ENCODE results near the gene GIN1. TPM values are rescaled to one million over a fixed set of nuclear protein-coding genes. Genes with fewer than 3 reads are reported as not detected.

GIN1 gene
- total and polyA plus RNA-seq, 7 donors: 7.8 to 12.5 (median 11.6) TPM

- H3K4me3 ChIP-seq: no peak overlapping the region
- peaks cover 0 to 64% of the 10 kb centered on the region in 2 donors for H3K36me3 ChIP-seq (ENCODE audit: insufficient read depth in 1 of 2, low read depth in 1 of 2)
- no peak for ATAC-seq
- no peak for TF ChIP-seq CTCF (IDR thresholded peaks at IDR 0.05)
- WGBS, 3 donors: 95 to 99% (median 97%) methylated on average over 1 of the region's 1 CpG
- no peaks in the 10 kb centered on the region for H3K4me1 ChIP-seq
- intact Hi-C loops (cut with DNase I): no loop called here
- no peaks in the 10 kb centered on the region for H3K9me3 ChIP-seq
- no peak for DNase-seq
- H3K27me3 ChIP-seq (ENCODE audit: insufficient read depth in 3 of 3, low read length in 2 of 3): no peaks in the 10 kb centered on the region
- H3K27ac ChIP-seq: no peak overlapping the region
Observed at GRCh38 chr5:103093727-103094126, 26.2 kb downstream of the GIN1 start.

GRCh38 chr5:103092676-103093075 is 27.3 kb downstream of the GIN1 start:
- Histone ChIP-seq H3K27ac (no peak overlapping the region), H3K36me3 (ENCODE audit: insufficient read depth in 1 of 2, low read depth in 1 of 2) (peaks cover 0 to 75% of the 10 kb centered on the region in 2 donors), H3K27me3 (ENCODE audit: insufficient read depth in 3 of 3, low read length in 2 of 3) (no peaks in the 10 kb centered on the region), H3K4me1 (no peaks in the 10 kb centered on the region), H3K4me3 (no peak overlapping the region), H3K9me3 (no peaks in the 10 kb centered on the region)
- ATAC-seq (no peak), DNase-seq (no peak)
- 96 to 97% (median 96%) methylated on average over 3 of the region's 3 CpGs for WGBS, 3 donors
- intact Hi-C loops (cut with DNase I): no loop called here
- TF ChIP-seq CTCF (IDR thresholded peaks at IDR 0.05): no peak

GRCh38 chr5:103090791-103091190 is 29.1 kb downstream of the GIN1 start:
- DNase-seq: no peak
- H3K36me3 ChIP-seq (ENCODE audit: insufficient read depth in 1 of 2, low read depth in 1 of 2): peaks cover 0 to 81% of the 10 kb centered on the region in 2 donors
- H3K27me3 ChIP-seq (ENCODE audit: insufficient read depth in 3 of 3, low read length in 2 of 3): no peaks in the 10 kb centered on the region
- H3K9me3 ChIP-seq: no peaks in the 10 kb centered on the region
- no peak overlapping the region for H3K4me3 ChIP-seq
- 93 to 100% (median 100%) methylated on average over 1 of the region's 1 CpG for WGBS, 3 donors
- no peaks in the 10 kb centered on the region for H3K4me1 ChIP-seq
- TF ChIP-seq CTCF (IDR thresholded peaks at IDR 0.05): no peak
- no peak for ATAC-seq
- no peak overlapping the region for H3K27ac ChIP-seq
- intact Hi-C loops (cut with DNase I): no loop called here

GRCh38 chr5:103089272-103089671 is 30.7 kb downstream of the GIN1 start:
- 97 to 100% (median 98%) methylated on average over 1 of the region's 1 CpG for WGBS, 3 donors
- no peak for TF ChIP-seq CTCF (IDR thresholded peaks at IDR 0.05)
- DNase-seq: no peak
- no peak for ATAC-seq
- H3K27ac ChIP-seq: no peak overlapping the region
- no peak overlapping the region for H3K4me3 ChIP-seq
- intact Hi-C loops (cut with DNase I): no loop called here
- H3K36me3 ChIP-seq (ENCODE audit: insufficient read depth in 1 of 2, low read depth in 1 of 2): peaks cover 0 to 84% of the 10 kb centered on the region in 2 donors
- no peaks in the 10 kb centered on the region for H3K4me1 ChIP-seq
- H3K27me3 ChIP-seq (ENCODE audit: insufficient read depth in 3 of 3, low read length in 2 of 3): no peaks in the 10 kb centered on the region
- peaks cover 3% of the 10 kb centered on the region for H3K9me3 ChIP-seq

GRCh38 chr5:103086547-103086946 is 33.4 kb downstream of the GIN1 start:
- H3K9me3 ChIP-seq: peaks cover 28% of the 10 kb centered on the region
- DNase-seq (no peak), ATAC-seq (no peak)
- WGBS, 3 donors: 93 to 98% (median 96%) methylated on average over 1 of the region's 1 CpG
- H3K4me3 ChIP-seq: no peak overlapping the region
- no peak for TF ChIP-seq CTCF (IDR thresholded peaks at IDR 0.05)
- intact Hi-C loops (cut with DNase I): no loop called here
- H3K4me1 ChIP-seq: no peaks in the 10 kb centered on the region
- H3K36me3 ChIP-seq (ENCODE audit: insufficient read depth in 1 of 2, low read depth in 1 of 2): peaks cover 0 to 71% of the 10 kb centered on the region in 2 donors
- no peak overlapping the region for H3K27ac ChIP-seq
- H3K27me3 ChIP-seq (ENCODE audit: insufficient read depth in 3 of 3, low read length in 2 of 3): no peaks in the 10 kb centered on the region

All from psoas muscle (tissue), 8 donors.